ENCODE measurements around the gene ADCY10. TPM values are rescaled to one million over a fixed set of nuclear protein-coding genes. Genes with fewer than 3 reads are reported as not detected.

Gene ADCY10
- total RNA-seq (2021) = 0.20 TPM in 1 of 2 replicates, not detected in the other
- long read RNA-seq, partial matches to known transcripts = 1 of 1 reads
- long read RNA-seq, other reads (novel, unspliced or antisense) = 0 of 1 reads

- Histone ChIP-seq H3K79me1 (ENCODE audit: insufficient read depth, low read depth, low read length, poor library complexity, severe bottlenecking) (no peaks in the 10 kb centered on the region), H2BK15ac (ENCODE audit: low read depth, low read length) (no peak within 1 kb of the TSS), H3K27ac (ENCODE audit: insufficient read length, low read depth, low read length) (no peak within 1 kb of the TSS), H3K27me3 (ENCODE audit: insufficient read depth, low read length) (no peaks in the 10 kb centered on the region), H3K18ac (ENCODE audit: insufficient read length, low read depth, low read length) (no peak within 1 kb of the TSS), H3K9ac (ENCODE audit: extremely low read depth, insufficient read length, low read length) (no peak within 1 kb of the TSS), H2BK20ac (ENCODE audit: low read depth, low read length, poor library complexity, severe bottlenecking) (no peak within 1 kb of the TSS), H2BK5ac (ENCODE audit: insufficient read length, low read length) (no peak within 1 kb of the TSS), H3K4me1 (ENCODE audit: insufficient read depth, low read length) (peaks cover 2% of the 10 kb centered on the region; the same call in 1 of the 2 replicates), H4K5ac (ENCODE audit: insufficient read length, low read depth, low read length) (no peak within 1 kb of the TSS), H3T11ph (ENCODE audit: low read length) (no peak within 1 kb of the TSS), H3K23ac (ENCODE audit: insufficient read length, low read depth, low read length) (no peak within 1 kb of the TSS), H2AFZ (ENCODE audit: low read length) (no peak within 1 kb of the TSS), H2BK120ac (ENCODE audit: low read depth, low read length, poor library complexity, severe bottlenecking) (no peak within 1 kb of the TSS), H3K4me2 (ENCODE audit: insufficient read depth, insufficient read length, low read length) (no peak within 1 kb of the TSS), H3K23me2 (ENCODE audit: insufficient read length, low read depth, low read length, poor library complexity, severe bottlenecking) (no peaks in the 10 kb centered on the region), H4K8ac (replicated peaks; ENCODE audit: insufficient read length, low read depth, low read length) (no peak within 1 kb of the TSS), H2AK5ac (ENCODE audit: insufficient read length, low read length) (no peak within 1 kb of the TSS), H3K79me2 (ENCODE audit: insufficient read depth, low read length) (no peaks in the 10 kb centered on the region), H3K9me3 (ENCODE audit: control insufficient read depth, low read depth, low read length) (peaks cover 16% of the 10 kb centered on the region), H4K91ac (ENCODE audit: insufficient read length, low read depth, low read length) (no peak within 1 kb of the TSS), H3K4ac (ENCODE audit: low read depth, low read length) (no peak within 1 kb of the TSS), H4K20me1 (ENCODE audit: control insufficient read depth, insufficient read depth, insufficient read length) (no peaks in the 10 kb centered on the region), H3K56ac (ENCODE audit: insufficient read length, low read depth, low read length) (no peak within 1 kb of the TSS), H3K14ac (ENCODE audit: insufficient read depth, low read length) (no peak within 1 kb of the TSS), H2BK12ac (ENCODE audit: insufficient read length, low read depth, low read length) (no peak within 1 kb of the TSS)
- WGBS (ENCODE audit: extremely low coverage, insufficient read length, low lambda C conversion rate) = no CpG with 5 or more reads among the region's 9 CpGs
- no peak for DNase-seq
- TF ChIP-seq CTCF (conservative IDR thresholded peaks at IDR 0.05) = no peak
- no peaks in the 10 kb centered on the region for H3K27me3 Mint-ChIP-seq (ENCODE audit: low read depth)
- peaks cover 13 to 18% of the 10 kb centered on the region in 2 experiments for H3K9me3 Mint-ChIP-seq
- peak within 1 kb of the TSS in 1 of 3 experiments; percentile 67; a peak in 1 of 7 replicates for H3K27ac Mint-ChIP-seq
- peaks cover 18 to 22% of the 10 kb centered on the region in 2 experiments for H3K4me1 Mint-ChIP-seq
- peaks cover 6 to 19% (median 13%) of the 10 kb centered on the region in 3 experiments for H3K36me3 Mint-ChIP-seq (ENCODE audit: insufficient read depth in 1 of 3, low read depth in 3 of 3)
- no peak within 1 kb of the TSS for H3K4me3 Mint-ChIP-seq
These were observed at the start of gene ADCY10 for GRCh38 chr1:167913895-167914496. Gene ADCY10 (minus strand): TSS chr1:167914134. CDS start chr1:167905140, 8,994 bp downstream.

All from H9 (cell line).